Mesendoderm (in vitro differentiated cells): Measurements from ENCODE around the gene SPTBN5.

Experiments used
- DNase-seq: peaks from one replicate; pipeline ENCODE4 v3.0.0; 2013
- H2AK5ac ChIP-seq: 2 replicates; pipeline ENCODE4 v1.6.1; 2013; ENCODE audit warnings: low read length, inconsistent platforms
- H2BK120ac ChIP-seq: 2 replicates; pipeline ENCODE4 v1.6.1; 2013; ENCODE audit warnings: low read depth, mild to moderate bottlenecking, low read length, moderate library complexity, mixed read lengths
- H2BK15ac ChIP-seq: replicated peaks from 2 replicates; pipeline ENCODE4 v1.6.1; 2013; ENCODE audit warnings: low read depth, mild to moderate bottlenecking, moderate library complexity
- H2BK5ac ChIP-seq: 2 replicates; pipeline ENCODE4 v1.6.1; 2013; ENCODE audit warnings: low read length, inconsistent platforms
- H3K18ac ChIP-seq: 2 replicates; pipeline ENCODE4 v1.6.1; 2013; ENCODE audit warnings: mild to moderate bottlenecking, low read length, mixed read lengths
- H3K23ac ChIP-seq: one replicate; pipeline ENCODE4 v1.6.1; 2013; ENCODE audit warnings: low read length
- H3K27ac ChIP-seq: 2 replicates; pipeline ENCODE4 v1.5.1; 2013; ENCODE audit warnings: low read depth, mild to moderate bottlenecking, inconsistent platforms, low read length, moderate library complexity
- H3K27me3 ChIP-seq: 2 replicates; pipeline ENCODE4 v1.6.1; 2013; ENCODE audit warnings: low read length, control low read depth, mild to moderate bottlenecking, inconsistent platforms; ENCODE audit not compliant: insufficient read depth, poor library complexity
- H3K36me3 ChIP-seq: 2 replicates; pipeline ENCODE4 v1.6.1; 2013; ENCODE audit warnings: low read length, inconsistent platforms; ENCODE audit not compliant: control insufficient read depth, insufficient read depth
- H3K4ac ChIP-seq: one replicate; pipeline ENCODE4 v1.6.1; 2013; ENCODE audit warnings: low read depth, mild to moderate bottlenecking, low read length, moderate library complexity
- H3K4me1 ChIP-seq: 2 replicates; pipeline ENCODE4 v1.6.1; 2013; ENCODE audit warnings: low read depth, low read length, inconsistent platforms; ENCODE audit not compliant: control insufficient read depth
- H3K4me2 ChIP-seq: 2 replicates; pipeline ENCODE4 v1.6.1; 2013; ENCODE audit warnings: low read length
- H3K4me3 ChIP-seq: 2 replicates; pipeline ENCODE4 v1.5.1; 2013; ENCODE audit warnings: mild to moderate bottlenecking, low read length
- H3K56ac ChIP-seq: one replicate; pipeline ENCODE4 v1.6.1; 2013; ENCODE audit warnings: low read length
- H3K79me1 ChIP-seq: 2 replicates; pipeline ENCODE4 v1.6.1; 2013; ENCODE audit warnings: low read length, inconsistent platforms
- H3K79me2 ChIP-seq: 2 replicates; pipeline ENCODE4 v1.6.1; 2013; ENCODE audit warnings: mild to moderate bottlenecking, low read length; ENCODE audit not compliant: control insufficient read depth, insufficient read depth
- H3K9ac ChIP-seq: 2 replicates; pipeline ENCODE4 v1.6.1; 2013; ENCODE audit warnings: low read length, inconsistent platforms
- H4K5ac ChIP-seq: one replicate; pipeline ENCODE4 v1.6.1; 2013; ENCODE audit warnings: low read length
- H4K8ac ChIP-seq: one replicate; pipeline ENCODE4 v1.6.1; 2013; ENCODE audit warnings: low read depth, mild to moderate bottlenecking, control low read depth, low read length, moderate library complexity
- WGBS: extraction: QIAGEN DNeasy Blood & Tissue Kit; methylation state at CpG from one replicate; pipeline ENCODE4 v1.1.7; 2013; ENCODE audit warnings: low lambda C conversion rate, missing lambda C conversion rate; ENCODE audit not compliant: insufficient coverage; ENCODE audit errors: extremely low coverage; 5-methylcytosine and 5-hydroxymethylcytosine counted together

SPTBN5 gene

DNA sequence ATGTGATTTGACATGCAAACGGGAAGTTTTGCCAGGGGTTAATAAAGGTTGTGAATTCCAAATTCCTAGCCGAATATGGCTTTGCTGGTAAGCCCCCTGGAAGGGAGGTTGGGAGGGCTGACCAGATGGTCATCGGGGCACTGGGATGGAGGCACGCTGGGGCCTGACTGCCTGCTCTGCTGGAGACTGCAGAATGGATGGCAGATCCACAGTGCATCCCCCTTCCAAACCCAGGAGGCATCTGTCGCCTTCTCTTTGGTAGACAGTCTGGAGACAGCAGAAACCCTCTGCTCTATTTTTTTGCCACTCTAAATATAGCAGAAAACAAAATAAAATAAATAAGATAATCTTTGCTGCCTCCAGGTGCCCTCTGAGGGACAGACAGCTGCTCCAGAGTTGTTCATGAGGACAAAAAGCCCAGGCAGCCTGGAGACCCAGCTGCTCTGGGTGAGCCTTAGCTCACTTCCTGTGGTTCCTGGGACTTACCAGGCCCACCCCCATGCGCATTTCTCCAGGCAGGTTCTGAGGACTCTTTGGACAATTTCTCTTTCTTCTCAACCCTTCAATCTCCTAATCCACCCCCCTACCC lies 6.1 kb upstream of the SPTBN5 start:
- Histone ChIP-seq H2BK120ac (no peak overlapping the region), H3K27ac (no peak overlapping the region), H3K23ac (no peak overlapping the region), H3K18ac (no peak overlapping the region), H3K36me3 (no peaks in the 10 kb centered on the region), H3K56ac (no peak overlapping the region), H2BK5ac (no peak overlapping the region), H2AK5ac (no peak overlapping the region), H3K9ac (no peak overlapping the region), H3K4ac (no peak overlapping the region), H3K79me1 (no peaks in the 10 kb centered on the region), H4K8ac (no peak overlapping the region), H3K4me3 (no peak overlapping the region), H4K5ac (no peak overlapping the region), H3K4me2 (no peak overlapping the region), H2BK15ac (no peak overlapping the region), H3K79me2 (no peaks in the 10 kb centered on the region), H3K27me3 (no peaks in the 10 kb centered on the region), H3K4me1 (no peaks in the 10 kb centered on the region)
- no CpG with 5 or more reads among the region's 6 CpGs for whole genome bisulfite sequencing
- no peak for DNase-seq

DNA sequence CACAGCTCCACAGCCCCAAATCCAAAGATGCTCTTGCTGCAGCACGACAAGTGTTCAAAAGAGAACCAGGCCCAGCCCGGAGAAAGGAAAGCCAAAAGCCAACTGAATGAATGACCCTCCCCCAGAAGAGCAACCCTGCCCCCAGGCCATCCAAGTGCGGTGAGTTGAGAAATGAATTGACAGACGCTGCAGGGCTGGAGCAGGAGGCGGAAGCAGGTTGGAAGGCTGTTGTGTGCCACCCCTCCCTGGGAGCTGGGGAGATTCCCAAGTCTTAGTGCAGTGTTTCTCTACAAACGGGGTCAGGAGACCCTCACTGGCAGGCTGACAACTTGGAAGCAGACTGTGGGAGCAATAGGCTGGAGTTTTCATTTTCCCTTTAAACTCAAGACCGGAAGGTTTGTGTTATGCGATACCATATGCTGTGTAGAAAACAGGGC lies 3.5 kb upstream of the SPTBN5 start:
- Histone ChIP-seq H3K4ac (no peak overlapping the region), H3K18ac (no peak overlapping the region), H3K27me3 (no peaks in the 10 kb centered on the region), H3K79me2 (no peaks in the 10 kb centered on the region), H2BK120ac (no peak overlapping the region), H3K79me1 (no peaks in the 10 kb centered on the region), H3K4me3 (no peak overlapping the region), H3K4me2 (no peak overlapping the region), H3K56ac (no peak overlapping the region), H4K8ac (no peak overlapping the region), H3K4me1 (no peaks in the 10 kb centered on the region), H2BK5ac (no peak overlapping the region), H4K5ac (no peak overlapping the region), H2BK15ac (no peak overlapping the region), H2AK5ac (no peak overlapping the region), H3K23ac (no peak overlapping the region), H3K9ac (no peak overlapping the region), H3K27ac (no peak overlapping the region), H3K36me3 (no peaks in the 10 kb centered on the region)
- DNase-seq = no peak
- no CpG with 5 or more reads among the region's 8 CpGs for WGBS

DNA sequence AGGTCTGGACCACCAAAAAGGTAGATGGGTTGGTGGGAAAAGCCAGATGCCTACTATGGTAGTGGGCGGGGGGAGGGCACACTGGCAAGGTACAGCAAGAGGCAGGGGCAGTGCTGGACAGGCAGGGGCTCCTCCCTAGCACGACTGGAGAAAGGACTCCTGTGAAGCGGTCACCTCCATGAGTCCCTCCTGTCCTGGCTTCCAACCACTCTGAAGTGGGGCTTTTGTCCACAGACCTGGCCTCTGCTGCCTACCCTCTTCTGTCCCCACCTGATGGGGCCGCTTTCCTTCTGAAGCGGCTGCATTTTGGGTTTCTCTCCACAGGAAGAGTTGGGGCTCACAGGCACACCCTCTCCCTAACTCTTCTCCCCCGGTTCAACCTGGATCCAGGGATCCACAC lies 2.7 kb upstream of the SPTBN5 start:
- WGBS = no CpG with 5 or more reads among the region's 6 CpGs
- Histone ChIP-seq H2BK15ac (no peak overlapping the region), H3K18ac (no peak overlapping the region)

DNA sequence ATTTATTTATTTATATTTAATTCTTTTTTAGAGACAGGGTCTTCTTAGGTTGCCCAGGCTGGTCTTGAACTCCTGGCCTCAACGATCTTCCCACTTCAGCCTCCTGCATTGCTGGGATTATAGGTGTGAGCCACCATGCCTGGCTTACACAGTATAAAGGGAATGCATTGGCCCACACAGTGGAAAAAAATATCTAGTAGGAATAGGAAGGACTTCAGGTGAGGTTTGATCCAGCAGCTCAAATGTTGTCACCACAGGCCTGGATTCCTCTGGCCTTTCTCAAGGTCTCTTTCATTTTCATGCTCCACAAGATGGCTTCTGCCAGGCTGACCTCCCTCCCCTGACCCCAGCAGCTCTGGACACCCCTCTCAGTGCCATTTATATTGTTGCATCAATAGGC lies 2.1 kb upstream of the SPTBN5 start:
- H4K8ac ChIP-seq = no peak overlapping the region
- H3K27ac ChIP-seq = no peak overlapping the region
- H2AK5ac ChIP-seq = no peak overlapping the region
- H3K79me2 ChIP-seq = no peaks in the 10 kb centered on the region
- no CpG with 5 or more reads among the region's 1 CpG for WGBS
- H3K4me1 ChIP-seq = no peaks in the 10 kb centered on the region
- H2BK15ac ChIP-seq = no peak overlapping the region
- no peak overlapping the region for H2BK5ac ChIP-seq
- no peaks in the 10 kb centered on the region for H3K79me1 ChIP-seq
- no peak overlapping the region for H3K23ac ChIP-seq
- H2BK120ac ChIP-seq = no peak overlapping the region
- no peak overlapping the region for H3K4me2 ChIP-seq
- no peak overlapping the region for H4K5ac ChIP-seq
- no peak overlapping the region for H3K56ac ChIP-seq
- H3K9ac ChIP-seq = no peak overlapping the region
- no peaks in the 10 kb centered on the region for H3K27me3 ChIP-seq
- no peak overlapping the region for H3K18ac ChIP-seq
- no peak overlapping the region for H3K4me3 ChIP-seq
- H3K36me3 ChIP-seq = no peaks in the 10 kb centered on the region
- DNase-seq = no peak
- H3K4ac ChIP-seq = no peak overlapping the region

More for the DNA sequence above, 2.7 kb upstream of the SPTBN5 start:
- no peak overlapping the region for H4K8ac ChIP-seq
- H3K36me3 ChIP-seq = no peaks in the 10 kb centered on the region
- no peak overlapping the region for H3K27ac ChIP-seq
- no peaks in the 10 kb centered on the region for H3K79me1 ChIP-seq
- H3K4me1 ChIP-seq = no peaks in the 10 kb centered on the region
- no peak overlapping the region for H3K23ac ChIP-seq
- no peaks in the 10 kb centered on the region for H3K27me3 ChIP-seq
- no peak for DNase-seq
- no peak overlapping the region for H3K9ac ChIP-seq
- no peak overlapping the region for H3K4me2 ChIP-seq
- no peaks in the 10 kb centered on the region for H3K79me2 ChIP-seq
- no peak overlapping the region for H2BK5ac ChIP-seq
- no peak overlapping the region for H3K4me3 ChIP-seq
- H2BK120ac ChIP-seq = no peak overlapping the region
- no peak overlapping the region for H3K56ac ChIP-seq
- no peak overlapping the region for H4K5ac ChIP-seq
- H2AK5ac ChIP-seq = no peak overlapping the region
- H3K4ac ChIP-seq = no peak overlapping the region

DNA sequence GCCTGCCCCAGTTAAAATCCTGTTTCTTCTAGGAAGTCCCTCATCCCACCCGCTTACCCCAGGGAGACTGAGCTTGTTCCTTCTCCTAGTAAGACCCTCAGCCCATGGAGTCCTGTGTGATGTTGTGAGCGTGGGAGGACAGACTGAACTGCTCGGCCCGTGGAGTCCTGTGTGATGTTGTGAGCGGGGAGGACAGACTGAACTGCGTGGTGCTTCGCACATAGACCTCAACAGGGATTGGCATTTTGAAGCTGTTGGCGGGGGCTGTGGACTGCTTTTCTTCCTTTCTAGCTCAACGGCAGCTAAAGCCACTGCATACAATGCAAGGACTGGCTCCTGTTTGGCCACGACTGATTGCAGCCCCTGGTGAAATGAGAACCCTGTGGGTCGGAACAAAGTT lies 1.6 kb upstream of the SPTBN5 start:
- Histone ChIP-seq H3K27me3 (no peaks in the 10 kb centered on the region), H2BK5ac (no peak overlapping the region), H3K27ac (no peak overlapping the region), H4K8ac (no peak overlapping the region), H3K56ac (no peak overlapping the region), H3K79me1 (no peaks in the 10 kb centered on the region), H3K36me3 (no peaks in the 10 kb centered on the region), H2BK15ac (no peak overlapping the region), H3K9ac (no peak overlapping the region), H2AK5ac (no peak overlapping the region), H2BK120ac (no peak overlapping the region), H3K79me2 (no peaks in the 10 kb centered on the region), H3K4me3 (no peak overlapping the region), H3K4ac (no peak overlapping the region), H3K23ac (no peak overlapping the region), H3K18ac (no peak overlapping the region), H4K5ac (no peak overlapping the region), H3K4me2 (no peak overlapping the region), H3K4me1 (no peaks in the 10 kb centered on the region)
- WGBS = no CpG with 5 or more reads among the region's 11 CpGs
- DNase-seq = no peak

DNA sequence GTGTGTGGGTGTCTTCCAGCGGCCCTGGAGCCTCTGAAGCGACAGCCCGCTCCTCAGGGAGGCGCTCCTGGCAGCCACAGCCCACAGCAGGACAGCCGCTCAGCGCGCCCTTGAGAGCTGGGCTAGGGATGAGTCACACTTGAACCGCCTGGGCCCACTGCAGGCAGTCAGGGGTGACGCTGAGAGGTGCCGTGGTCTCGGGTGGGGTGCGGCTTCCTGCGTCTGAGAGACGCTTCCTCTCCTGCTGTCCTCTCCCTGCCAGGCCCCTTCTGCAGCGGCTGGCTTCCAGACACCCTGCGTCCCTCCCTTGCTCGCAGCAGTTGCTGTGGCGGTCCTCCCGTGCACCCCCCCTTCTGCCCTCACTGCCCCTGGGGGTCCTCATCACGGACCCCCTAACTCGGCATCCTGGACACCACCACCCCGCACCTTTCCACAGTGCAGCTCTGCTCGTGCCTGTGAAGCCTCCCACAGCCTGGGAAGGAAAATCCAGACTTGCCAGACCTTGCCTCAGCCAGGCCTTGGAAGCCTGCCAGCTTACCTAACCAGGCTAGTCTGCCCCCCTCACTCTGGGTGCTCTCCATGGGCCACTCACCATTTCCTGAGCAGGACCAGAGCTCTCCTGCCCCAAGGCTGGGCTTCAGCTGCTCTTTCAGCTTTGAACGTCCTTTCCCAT lies 1.1 kb upstream of the SPTBN5 start:
- Histone ChIP-seq H3K79me2 (no peaks in the 10 kb centered on the region), H3K23ac (no peak overlapping the region), H2BK5ac (no peak overlapping the region), H3K79me1 (no peaks in the 10 kb centered on the region), H3K4me3 (no peak overlapping the region), H4K8ac (no peak overlapping the region), H3K9ac (no peak overlapping the region), H3K18ac (no peak overlapping the region), H3K56ac (peak overlapping the region; percentile 44), H3K27ac (no peak overlapping the region), H3K4me1 (no peaks in the 10 kb centered on the region), H3K27me3 (no peaks in the 10 kb centered on the region), H2BK15ac (no peak overlapping the region), H4K5ac (no peak overlapping the region), H3K36me3 (no peaks in the 10 kb centered on the region), H3K4me2 (no peak overlapping the region), H3K4ac (no peak overlapping the region), H2BK120ac (no peak overlapping the region), H2AK5ac (no peak overlapping the region)
- no CpG with 5 or more reads among the region's 24 CpGs for WGBS
- peak; percentile 49 for DNase-seq
